HuH-7 (cell line): ENCODE results near the gene IFIT1.
A peak's percentile ranks its signal among the peaks of the same experiment; 100 is the strongest.
"Not testable (repeated sequence)": the region's sequence is repeated elsewhere in the genome, so short reads cannot be mapped to it uniquely, and the experiment has no call there.

Experiments
- DNase-seq: peaks from one replicate; pipeline ENCODE4 v3.0.0; 2011; ENCODE audit warnings: low spot score

IFIT1 gene

DNA sequence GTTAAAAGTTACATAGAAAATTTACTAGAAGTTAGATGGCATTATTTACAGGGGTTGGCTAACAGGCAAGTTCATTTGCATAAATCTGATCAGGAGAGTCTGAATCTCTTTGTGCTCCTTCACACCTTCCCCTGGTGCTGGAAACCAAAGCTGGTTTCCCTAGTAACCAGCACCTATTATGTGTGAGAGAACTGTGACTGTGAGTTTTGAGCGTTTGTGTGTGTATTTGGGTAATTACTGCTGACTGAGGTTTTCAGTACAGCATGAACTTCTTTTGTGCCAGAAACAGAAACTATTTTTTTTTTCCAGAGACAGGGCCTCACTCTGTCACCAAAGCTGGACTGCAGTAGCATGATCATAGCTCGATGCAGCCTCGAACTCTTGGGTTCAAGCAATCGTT, 24.9 kb upstream of the IFIT1 start:
- DNase-seq = no peak

DNA sequence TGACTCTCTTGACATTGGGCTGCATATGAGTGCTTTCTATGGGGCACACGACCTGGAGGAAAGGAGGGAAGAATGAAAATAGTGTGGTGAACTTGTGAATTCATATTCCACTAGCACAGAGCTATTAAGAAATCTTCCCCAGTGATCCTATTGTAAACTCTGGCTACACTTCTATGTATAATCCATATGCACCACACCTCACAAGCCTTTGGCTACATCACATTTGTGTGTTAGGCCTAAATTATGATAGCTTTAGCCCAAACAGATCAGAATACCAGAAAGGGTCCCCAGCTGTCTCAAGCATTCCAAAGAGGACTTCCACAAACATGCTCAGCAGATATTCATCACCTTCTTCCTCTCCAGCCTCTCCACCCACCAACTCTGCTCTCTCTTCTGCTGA, 24.3 kb upstream of the IFIT1 start:
- no peak for DNase-seq

DNA sequence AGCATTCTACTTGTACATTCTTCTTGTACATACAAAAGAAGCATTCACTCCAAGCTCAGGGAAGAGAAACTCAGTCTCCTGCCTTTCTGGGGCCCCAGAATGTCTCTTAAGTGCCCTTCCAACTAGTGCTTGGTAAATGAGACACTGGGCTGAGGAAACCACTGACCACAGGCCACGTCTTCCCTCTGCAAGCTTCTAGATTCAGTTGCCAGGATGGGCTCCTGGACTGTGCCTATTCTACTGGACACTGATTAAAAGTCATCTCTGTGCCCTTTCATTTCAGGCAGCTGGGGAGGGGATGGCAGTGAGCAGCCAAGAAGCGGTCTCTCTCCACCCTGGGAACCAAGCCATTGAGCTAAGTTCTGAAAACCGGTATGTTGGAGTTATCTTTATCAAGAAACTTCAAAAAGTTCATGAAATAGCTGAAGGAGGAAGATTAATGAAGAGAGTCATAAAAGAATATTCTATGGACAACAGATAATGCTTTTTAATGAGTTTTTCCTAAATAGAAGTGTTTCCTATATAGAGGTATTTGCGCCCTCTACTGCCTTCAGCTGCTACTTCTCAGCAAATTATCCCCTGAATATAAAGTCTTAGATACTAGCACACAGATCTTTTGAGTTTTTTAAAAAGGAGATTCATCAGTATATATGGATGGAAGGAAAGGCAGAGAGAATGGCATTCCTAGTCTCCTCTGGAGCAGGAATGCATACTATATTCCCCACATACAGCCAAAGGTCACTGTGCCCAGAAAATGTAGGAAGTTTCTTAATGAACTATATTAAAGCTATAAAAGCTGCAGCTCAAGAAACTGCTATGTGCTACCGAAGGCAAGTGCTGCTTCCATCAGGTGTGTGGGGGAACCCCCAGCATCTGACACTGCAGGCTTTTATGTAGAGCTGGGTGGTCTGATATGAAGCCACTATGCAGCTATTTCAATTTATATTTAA, 23.0 kb upstream of the IFIT1 start:
- DNase-seq = no peak

DNA sequence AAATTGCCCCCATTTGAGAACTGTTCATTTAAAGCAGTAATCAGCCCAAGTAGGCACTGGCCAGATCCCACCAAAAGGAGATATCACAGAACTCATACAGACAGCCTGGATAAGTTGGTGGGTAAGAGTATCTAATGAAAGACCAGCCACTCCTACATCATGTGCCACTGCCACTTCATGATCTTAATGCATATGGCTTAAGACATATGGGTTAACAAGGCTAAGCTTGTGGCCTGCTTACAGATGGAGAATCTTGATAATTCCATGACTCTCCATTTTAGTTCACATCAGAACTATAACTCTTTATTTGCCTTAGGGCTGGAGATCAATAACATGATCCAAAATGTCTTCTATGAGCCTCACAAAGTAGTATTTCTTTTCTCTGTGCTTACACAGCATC, 21.3 kb upstream of the IFIT1 start:
- no peak for DNase-seq

DNA sequence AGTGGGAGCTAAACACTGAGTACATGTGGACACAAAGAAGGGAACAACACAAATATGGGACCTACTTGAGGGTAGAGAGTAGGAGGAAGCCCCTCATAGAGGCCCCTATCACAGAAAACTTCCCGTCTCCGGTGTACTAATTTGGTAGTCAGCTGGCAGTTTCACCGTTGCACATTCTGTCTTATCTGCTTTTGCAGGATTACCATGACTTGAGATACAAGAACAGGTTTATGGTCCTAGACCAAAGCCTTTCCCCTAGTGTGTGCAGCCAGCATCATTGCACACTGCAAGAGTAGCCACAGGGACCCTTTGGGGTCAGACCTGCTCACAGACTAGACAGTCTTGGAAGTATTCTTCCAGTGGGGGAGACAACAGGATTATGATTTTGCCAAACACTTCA, 20.4 kb upstream of the IFIT1 start:
- DNase-seq = no peak

DNA sequence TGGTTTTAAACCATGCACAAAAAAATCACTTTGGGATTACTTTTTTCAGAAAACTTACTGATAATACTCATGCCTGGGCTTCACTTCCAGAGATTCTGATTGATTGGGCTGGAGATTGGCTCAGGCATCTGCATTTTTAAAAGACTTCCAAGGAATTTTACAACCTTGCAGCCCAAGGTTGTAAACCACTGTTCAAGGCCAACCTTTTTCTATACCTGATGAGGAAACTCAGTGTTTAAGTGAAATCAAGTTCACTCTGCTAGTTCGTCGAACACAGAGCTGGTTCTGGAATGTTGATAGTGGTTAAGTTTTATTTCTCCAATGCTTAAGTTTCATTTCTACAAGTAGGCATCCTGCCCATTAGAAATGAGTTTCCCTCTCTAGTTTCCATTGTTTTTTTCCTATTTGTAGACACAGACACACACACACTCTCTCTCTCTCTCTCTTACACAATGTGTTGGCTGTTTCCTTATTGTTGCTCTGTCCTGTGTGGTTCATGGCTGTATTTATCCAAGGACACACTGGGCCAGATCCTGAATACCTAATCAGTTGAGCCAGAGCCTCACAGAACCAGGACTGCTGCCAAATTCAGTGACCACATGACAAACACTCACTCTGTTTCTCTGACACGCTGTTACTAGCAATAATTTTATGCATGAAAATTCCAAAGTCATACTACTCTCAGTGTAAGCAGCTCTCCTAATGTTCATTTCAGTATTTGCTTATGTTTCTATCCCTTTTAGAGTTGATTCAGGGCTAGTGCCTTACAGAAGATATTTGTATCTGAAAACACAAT, 18.3 kb upstream of the IFIT1 start:
- DNase-seq = peak; percentile 27

DNA sequence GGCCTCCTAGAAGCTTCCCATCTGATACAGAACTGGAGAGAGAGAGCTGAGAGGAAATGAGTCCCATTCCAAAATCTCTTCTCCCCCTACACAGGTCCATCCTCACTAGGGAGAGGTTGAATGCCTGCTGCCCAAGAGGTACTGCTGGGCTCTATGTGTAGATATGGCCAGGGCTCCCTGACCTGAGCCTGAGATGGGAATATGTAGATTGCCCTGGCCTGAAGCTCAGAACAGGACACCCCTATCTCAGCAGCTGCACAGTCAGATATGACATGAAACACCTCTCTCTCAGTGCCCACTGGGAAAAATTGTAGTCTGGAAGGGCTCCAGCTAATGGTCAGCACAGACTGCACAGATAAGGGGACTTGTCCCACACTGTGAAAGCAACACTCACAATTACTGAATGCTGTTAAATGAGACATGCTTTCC, 17.7 kb upstream of the IFIT1 start:
- no peak for DNase-seq

DNA sequence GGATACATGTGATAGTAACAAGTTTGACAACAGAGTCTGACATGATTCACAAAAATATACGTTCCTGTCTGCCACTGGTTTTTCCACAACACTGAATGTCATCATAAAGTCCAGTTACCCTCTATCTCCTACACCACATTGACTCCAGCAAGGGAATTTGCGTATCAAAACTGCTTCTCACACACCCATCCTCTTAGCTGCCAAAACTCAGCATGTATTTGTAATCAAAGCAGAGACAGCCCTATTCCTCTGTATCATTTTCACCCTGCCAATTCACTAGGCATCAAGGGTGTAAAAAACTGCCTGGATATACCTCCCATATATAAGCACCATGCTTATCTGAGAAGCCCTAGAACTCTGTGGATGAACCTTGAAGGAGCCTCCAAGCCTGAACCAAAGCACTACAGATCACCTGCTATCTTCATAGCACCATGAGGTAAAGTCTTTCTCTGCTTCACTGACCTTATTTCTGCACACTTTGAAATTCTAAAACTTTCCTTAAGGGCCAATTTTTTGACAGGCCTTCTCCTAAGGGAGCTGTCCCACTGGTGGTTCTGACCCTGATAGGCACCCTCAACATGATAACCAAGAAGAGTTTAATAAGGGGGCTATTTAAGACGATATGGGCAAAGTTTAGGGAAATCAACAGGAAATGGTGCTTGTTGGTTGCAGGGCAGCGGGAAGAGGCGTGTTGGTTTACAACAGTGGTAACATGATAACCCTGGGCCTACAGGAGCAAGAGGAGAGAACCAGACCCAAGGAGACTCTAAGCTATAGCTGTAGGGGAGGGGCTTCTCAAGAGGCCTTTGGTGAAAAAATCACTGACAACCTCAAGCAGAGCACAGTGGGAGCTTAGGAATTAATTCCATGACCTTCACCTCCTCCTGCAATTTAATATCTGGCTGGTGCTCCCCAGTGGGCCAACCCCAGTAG, 14.5 kb upstream of the IFIT1 start, which contains the start of gene IFIT1B:
Gene IFIT1B (plus strand): TSS at position 352 of the 933 bp plus-strand sequence. CDS start 80 bp downstream, at position 432.
- DNase-seq = no peak

DNA sequence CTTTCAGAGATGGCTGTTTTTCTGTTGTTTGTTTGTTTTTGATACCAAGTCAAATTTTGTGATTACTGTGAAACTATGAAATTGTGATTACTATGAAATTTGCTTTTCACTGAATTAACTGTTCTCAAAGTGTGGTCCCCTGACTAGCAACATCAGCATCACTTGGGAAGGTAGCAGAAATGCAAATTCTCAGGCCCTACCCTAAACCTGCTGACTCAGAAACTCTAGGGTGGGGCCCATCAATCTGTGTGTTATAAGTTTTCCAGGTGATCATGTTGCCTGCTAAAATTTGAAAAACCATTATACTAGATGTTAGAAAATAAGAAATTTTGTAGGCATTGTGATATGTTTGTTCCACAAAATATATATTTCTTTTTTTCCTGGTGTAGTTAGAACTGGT, 13.3 kb upstream of the IFIT1 start:
- no peak for DNase-seq

DNA sequence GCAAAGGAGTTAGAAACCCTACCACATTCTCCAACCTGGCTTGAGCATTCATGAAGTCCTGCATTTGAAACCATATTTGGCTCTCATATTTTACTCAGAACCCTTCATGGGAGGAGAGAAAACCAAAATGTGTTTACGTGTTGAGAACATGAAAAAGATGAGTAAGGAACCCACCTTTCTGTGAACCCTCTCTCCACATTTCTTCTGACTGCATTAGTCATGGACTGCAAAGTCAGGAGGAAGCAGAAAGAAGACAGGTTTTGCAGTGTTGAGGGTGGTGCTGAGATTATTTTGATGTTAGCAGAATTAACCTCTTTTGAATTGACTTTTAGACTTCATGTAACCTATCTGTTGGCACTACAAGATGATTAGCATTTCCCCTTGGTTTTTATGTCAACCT, 9.7 kb upstream of the IFIT1 start:
- DNase-seq = no peak

DNA sequence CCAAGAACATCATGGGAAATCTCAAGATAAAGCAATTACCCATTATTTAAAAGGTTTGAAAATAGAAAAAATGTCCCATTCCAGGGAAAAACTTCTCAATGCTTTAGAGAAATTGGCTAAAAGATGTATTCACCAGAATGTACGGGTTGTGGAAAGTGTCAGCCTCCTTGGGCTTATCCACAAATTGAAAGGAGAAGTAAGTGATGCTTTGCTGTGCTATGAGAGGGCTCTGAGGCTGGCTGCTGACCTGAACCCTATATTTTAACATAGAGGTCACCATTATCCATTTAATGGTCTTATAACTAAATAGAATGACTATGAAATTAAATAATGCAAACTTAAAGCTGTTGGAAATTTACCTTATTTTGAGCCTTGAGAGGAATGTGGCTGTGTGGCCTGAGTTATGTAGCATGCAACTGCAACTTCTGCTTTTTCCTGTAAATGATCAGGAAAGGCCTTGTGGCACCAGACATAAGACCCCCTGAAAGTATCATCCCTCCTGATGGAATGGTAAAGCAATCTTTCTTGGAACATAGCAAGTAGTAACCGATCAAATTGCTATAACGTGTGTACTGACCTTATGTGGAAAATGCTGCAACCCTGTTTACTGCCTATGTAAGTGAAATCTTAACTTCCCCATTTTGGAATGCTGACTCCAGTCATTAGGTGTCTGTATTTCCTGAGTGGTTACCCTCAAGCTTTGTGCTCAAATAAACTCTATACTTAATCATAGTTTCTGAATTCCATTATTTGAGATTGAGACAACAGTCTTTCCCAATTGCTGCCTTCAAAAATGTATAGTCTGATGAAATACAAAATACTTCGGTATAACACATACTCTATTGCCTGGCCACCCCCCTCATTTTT, 7.7 kb upstream of the IFIT1 start:
- DNase-seq = no peak

DNA sequence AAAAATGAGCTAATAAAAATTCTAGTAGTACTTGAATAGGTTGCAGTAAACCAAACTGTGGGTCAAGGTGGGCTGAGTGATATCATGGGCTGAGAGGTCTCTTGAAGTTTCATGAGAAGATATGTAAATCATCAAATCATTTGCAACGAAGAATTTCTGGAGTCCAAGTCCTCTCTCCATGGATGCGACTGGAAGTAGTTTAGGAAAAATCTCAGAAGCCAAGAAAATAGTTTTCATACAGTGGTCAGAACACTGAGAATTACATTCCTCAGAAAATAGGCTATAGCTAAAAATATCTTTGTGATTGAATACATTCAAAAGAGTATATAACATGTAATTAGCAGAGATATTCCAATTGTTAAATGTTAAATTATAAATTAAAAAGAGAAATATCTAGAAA, 3.6 kb upstream of the IFIT1 start:
- no peak for DNase-seq

DNA sequence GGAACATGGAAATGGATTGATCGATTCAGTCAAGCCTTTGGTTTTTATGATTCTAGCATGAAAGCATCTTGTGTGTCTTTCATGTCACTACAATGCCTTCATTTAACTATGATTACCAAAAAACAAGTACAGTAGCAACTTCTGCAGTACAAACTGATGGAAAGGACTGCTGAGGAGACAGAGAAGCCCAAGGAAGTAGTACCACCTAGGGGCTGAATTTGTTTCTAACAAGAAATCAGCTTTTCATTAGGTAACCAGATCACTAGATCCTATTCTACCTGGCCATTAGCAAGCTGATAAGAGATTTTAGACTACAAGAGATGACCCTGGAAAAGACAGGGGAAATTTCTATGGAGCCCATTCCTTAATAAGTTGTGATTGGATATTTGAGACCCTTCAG, 3.2 kb upstream of the IFIT1 start:
- peak; percentile 28 for DNase-seq

DNA sequence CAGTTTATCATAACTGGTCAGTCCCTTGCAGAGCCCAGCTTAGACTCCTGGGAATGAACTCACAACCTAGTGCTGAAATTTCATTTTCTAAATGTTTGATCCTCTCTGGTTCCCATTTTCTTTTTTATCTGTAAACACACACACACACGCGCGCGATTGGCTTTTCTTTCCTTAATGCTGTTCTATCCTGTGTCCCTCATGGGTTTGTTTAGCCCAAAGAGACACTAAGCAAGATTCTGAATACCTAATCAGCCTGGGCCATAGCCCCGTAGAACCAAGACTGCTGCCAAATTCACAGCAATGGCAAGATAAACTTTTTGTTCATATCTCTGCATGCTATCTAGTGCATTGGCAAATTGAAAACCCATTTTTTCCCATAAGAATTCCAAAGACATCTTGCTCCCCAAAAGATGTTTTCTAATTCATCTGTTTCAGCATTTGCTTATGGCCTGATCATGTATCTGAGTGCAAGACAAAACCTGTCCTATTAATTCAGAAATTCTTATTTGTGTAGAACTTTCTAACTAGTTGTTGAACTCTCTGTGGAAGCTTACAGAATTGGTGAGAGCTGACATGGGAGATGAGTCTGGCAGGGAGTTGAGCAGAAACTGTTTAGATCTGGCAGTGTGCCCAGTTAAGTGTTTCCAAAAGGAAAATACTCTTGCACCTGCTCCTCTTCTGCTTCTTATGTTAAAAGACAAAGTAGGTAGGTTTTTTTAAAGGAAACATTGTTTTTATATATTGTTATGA, 1.8 kb upstream of the IFIT1 start:
- DNase-seq = no peak

DNA sequence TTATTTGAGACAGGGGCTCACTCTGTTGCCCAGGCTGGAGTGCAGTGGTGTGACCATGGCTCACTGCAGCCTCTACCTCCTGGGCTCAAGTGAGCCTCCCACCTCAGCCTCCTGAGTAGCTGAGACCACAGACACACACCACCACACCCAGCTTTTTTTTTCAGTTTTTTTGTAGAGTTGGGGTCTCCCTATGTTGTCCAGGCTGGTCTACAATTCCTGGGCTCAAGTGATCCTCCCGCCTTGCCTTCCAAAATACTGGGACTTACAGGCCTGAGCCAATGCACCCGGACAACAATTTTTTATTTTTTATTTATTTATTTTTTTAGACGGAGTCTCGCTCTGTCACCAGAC, 1.2 kb upstream of the IFIT1 start:
- DNase-seq = not testable (repeated sequence)

DNA sequence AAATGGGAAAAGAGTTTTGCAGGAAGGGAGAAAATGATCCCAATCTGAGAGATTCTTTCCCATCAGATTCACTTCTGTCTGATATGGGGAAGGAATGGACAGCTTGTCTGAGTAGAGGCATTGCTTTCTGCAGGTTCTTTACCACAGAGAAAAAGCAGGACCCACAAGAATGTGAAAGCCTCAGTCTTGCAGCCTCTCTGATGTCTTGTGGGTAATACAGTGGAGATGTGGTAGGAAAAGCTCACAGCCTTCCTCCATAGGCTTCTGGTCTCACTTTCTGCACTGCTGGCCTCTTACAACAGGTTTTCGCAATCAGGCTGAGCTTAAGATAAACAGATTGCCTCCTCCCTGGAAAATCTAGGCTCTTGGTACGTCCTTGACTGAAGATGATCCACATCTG, 551 bp downstream of the IFIT1 start:
- DNase-seq = peak; percentile 11

DNA sequence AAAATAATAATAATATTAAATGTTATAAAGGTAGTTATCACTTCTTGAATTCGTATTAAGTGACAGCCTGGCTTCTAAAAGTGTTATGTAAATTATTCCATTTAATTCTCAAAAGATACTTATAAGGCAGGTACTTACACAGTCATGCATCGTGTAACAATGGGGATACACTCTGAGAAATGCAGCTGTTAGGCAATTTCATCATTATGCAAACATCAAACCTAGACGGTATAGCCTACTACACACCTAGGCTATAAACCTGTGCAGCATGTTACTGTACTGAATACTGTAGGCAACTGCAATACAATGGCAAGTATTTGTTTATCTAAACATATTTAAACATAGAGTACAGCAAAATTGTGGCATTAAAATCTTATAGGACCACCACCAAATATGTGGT, 1.5 kb downstream of the IFIT1 start:
- DNase-seq = no peak

DNA sequence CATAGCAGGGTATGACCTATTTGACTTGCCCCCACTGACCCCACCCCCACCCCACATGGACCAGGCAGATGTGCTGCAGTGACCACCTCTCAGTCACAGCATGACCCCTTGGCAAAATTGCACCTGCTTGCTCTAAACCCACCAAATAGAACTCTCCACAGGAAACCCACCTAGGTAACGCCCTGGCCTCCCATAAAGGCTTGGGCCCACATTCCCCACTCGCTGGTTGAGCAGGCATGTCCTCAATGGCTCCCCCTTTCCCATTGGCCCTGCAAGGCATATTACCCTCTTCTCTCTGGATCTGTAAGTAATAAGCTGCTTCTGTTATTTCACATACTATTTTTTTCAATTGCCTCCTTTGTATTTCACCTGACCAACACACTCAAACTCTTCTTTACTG, 2.7 kb downstream of the IFIT1 start:
- no peak for DNase-seq

DNA sequence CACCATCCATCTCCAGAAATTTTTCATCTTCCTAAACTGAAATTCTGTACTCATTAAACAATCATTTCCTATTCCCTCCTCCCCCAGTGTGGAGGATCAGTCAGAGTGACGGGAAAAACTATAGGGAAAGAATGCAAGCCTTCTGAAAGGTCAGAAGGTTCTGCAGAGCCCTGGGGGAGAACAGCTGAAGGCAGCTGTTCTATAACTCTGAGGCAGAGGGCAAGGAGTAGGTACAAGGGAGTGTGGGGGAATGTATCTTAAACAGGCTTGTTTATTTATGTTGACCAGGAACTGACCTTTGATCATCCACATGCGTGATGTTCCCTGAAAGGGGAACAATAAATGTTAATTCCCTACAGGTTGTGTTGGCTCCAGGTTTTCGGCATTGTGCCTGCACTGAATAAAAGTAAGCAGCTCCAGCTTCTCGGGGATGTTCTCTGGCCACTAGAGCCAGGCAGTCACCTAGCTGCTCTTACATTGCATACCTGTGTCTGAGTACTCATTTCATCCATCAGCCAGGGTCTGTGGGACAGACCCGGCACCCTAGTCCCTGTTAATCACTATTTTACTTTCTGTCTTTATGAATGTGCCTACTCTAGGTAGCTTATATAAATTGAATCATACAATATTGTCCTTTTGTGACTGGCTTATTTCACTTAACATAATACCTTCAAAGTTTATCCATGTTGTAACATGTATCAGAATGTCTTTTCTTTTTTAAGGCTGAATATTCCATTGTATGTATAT, 5.8 kb downstream of the IFIT1 start:
- no peak for DNase-seq

DNA sequence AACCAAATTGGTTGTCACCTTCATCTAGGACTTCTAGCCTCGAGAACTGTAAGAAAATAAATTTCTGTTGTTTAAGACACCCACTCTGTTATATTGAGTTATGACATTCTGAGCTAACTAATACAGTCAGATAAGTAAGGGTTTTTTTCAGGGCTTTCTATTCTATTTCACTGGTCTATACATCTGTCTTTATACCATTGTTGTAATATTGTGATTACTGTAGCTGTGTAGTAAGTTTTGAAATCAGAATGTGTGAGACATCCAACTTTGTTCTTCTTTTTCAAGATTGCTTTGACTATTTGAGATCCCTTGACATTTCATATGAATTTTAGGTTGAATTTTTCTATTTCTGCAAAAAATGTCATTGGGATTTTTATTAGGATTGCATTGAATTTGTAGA, 7.5 kb downstream of the IFIT1 start:
- DNase-seq = no peak
